IPS-18a (cell line): ENCODE results near the gene NAPB.
A peak's percentile ranks its signal among the peaks of the same experiment; 100 is the strongest.

Source experiments
- H3K27ac ChIP-seq: one replicate; pipeline ENCODE4 v1.5.1; 2013; ENCODE audit warnings: low read length
- H3K27me3 ChIP-seq: one replicate; pipeline ENCODE4 v1.6.1; 2013; ENCODE audit warnings: mild to moderate bottlenecking, low read length; ENCODE audit not compliant: control insufficient read depth, insufficient read depth
- H3K36me3 ChIP-seq: one replicate; pipeline ENCODE4 v1.6.1; 2013; ENCODE audit warnings: low read depth, low read length; ENCODE audit not compliant: control insufficient read depth
- H3K4me1 ChIP-seq: one replicate; pipeline ENCODE4 v1.6.1; 2013; ENCODE audit warnings: low read depth, low read length; ENCODE audit not compliant: control insufficient read depth
- H3K4me3 ChIP-seq: one replicate; pipeline ENCODE4 v1.5.1; 2013; ENCODE audit warnings: low read length
- H3K9ac ChIP-seq: one replicate; pipeline ENCODE4 v1.6.1; 2013; ENCODE audit warnings: mild to moderate bottlenecking, low read length, moderate library complexity
- H3K9me3 ChIP-seq: one replicate; pipeline ENCODE4 v1.6.1; 2013; ENCODE audit warnings: low read depth, low read length; ENCODE audit not compliant: control insufficient read depth

Gene NAPB

GRCh38 chr20:23436681-23437080 lies 15.4 kb upstream of the NAPB start:
- H3K36me3 ChIP-seq: no peaks in the 10 kb centered on the region
- no peaks in the 10 kb centered on the region for H3K4me1 ChIP-seq
- no peak overlapping the region for H3K27ac ChIP-seq
- H3K27me3 ChIP-seq: no peaks in the 10 kb centered on the region
- no peak overlapping the region for H3K4me3 ChIP-seq
- no peak overlapping the region for H3K9ac ChIP-seq
- H3K9me3 ChIP-seq: no peaks in the 10 kb centered on the region

GRCh38 chr20:23435626-23436539 lies 14.6 kb upstream of the NAPB start:
- H3K9ac ChIP-seq: no peak overlapping the region

GRCh38 chr20:23434521-23435313 lies 13.4 kb upstream of the NAPB start:
- Histone ChIP-seq H3K36me3 (no peaks in the 10 kb centered on the region), H3K27me3 (no peaks in the 10 kb centered on the region), H3K27ac (no peak overlapping the region), H3K4me3 (no peak overlapping the region), H3K9me3 (no peaks in the 10 kb centered on the region), H3K9ac (no peak overlapping the region), H3K4me1 (no peaks in the 10 kb centered on the region)

More at GRCh38 chr20:23435626-23436539, 14.6 kb upstream of the NAPB start:
- H3K9me3 ChIP-seq: no peaks in the 10 kb centered on the region
- H3K4me1 ChIP-seq: no peaks in the 10 kb centered on the region
- H3K27me3 ChIP-seq: no peaks in the 10 kb centered on the region
- no peaks in the 10 kb centered on the region for H3K36me3 ChIP-seq
- H3K27ac ChIP-seq: no peak overlapping the region
- H3K4me3 ChIP-seq: no peak overlapping the region

- Histone ChIP-seq H3K4me3 (no peak overlapping the region), H3K27ac (no peak overlapping the region), H3K9ac (no peak overlapping the region)
Measured at GRCh38 chr20:23433628-23434027, 12.3 kb upstream of the NAPB start.

GRCh38 chr20:23425129-23425528 lies 3.8 kb upstream of the NAPB start:
- Histone ChIP-seq H3K9me3 (no peaks in the 10 kb centered on the region), H3K4me3 (no peak overlapping the region), H3K36me3 (no peaks in the 10 kb centered on the region), H3K27me3 (no peaks in the 10 kb centered on the region), H3K4me1 (peaks cover 5% of the 10 kb centered on the region), H3K27ac (no peak overlapping the region), H3K9ac (no peak overlapping the region)

More at GRCh38 chr20:23433628-23434027, 12.3 kb upstream of the NAPB start:
- H3K4me1 ChIP-seq: no peaks in the 10 kb centered on the region
- H3K9me3 ChIP-seq: no peaks in the 10 kb centered on the region
- no peaks in the 10 kb centered on the region for H3K27me3 ChIP-seq
- no peaks in the 10 kb centered on the region for H3K36me3 ChIP-seq

- Histone ChIP-seq H3K36me3 (no peaks in the 10 kb centered on the region), H3K9me3 (no peaks in the 10 kb centered on the region), H3K9ac (peak overlapping the region; percentile 72), H3K27ac (no peak overlapping the region), H3K4me1 (peaks cover 12% of the 10 kb centered on the region), H3K27me3 (no peaks in the 10 kb centered on the region), H3K4me3 (peak overlapping the region; percentile 85)
Measured at GRCh38 chr20:23419995-23420901, 1.0 kb downstream of the NAPB start.

GRCh38 chr20:23419657-23419994 lies 1.7 kb downstream of the NAPB start:
- H3K9ac ChIP-seq: peak overlapping the region; percentile 72

GRCh38 chr20:23417861-23418260 lies 3.4 kb downstream of the NAPB start:
- no peak overlapping the region for H3K4me3 ChIP-seq
- no peak overlapping the region for H3K27ac ChIP-seq
- no peaks in the 10 kb centered on the region for H3K36me3 ChIP-seq
- H3K9ac ChIP-seq: no peak overlapping the region
- no peaks in the 10 kb centered on the region for H3K9me3 ChIP-seq
- H3K4me1 ChIP-seq: peaks cover 12% of the 10 kb centered on the region
- no peaks in the 10 kb centered on the region for H3K27me3 ChIP-seq

More at GRCh38 chr20:23419657-23419994, 1.7 kb downstream of the NAPB start:
- Histone ChIP-seq H3K4me3 (peak overlapping the region; percentile 85), H3K27ac (no peak overlapping the region), H3K4me1 (peaks cover 12% of the 10 kb centered on the region), H3K9me3 (no peaks in the 10 kb centered on the region), H3K27me3 (no peaks in the 10 kb centered on the region), H3K36me3 (no peaks in the 10 kb centered on the region)

GRCh38 chr20:23415959-23416583 lies 5.2 kb downstream of the NAPB start:
- H3K9me3 ChIP-seq: no peaks in the 10 kb centered on the region

GRCh38 chr20:23415555-23415954 lies 5.7 kb downstream of the NAPB start:
- Histone ChIP-seq H3K36me3 (no peaks in the 10 kb centered on the region), H3K4me1 (peaks cover 7% of the 10 kb centered on the region), H3K9ac (no peak overlapping the region), H3K9me3 (no peaks in the 10 kb centered on the region), H3K4me3 (no peak overlapping the region), H3K27ac (no peak overlapping the region), H3K27me3 (no peaks in the 10 kb centered on the region)

More at GRCh38 chr20:23415959-23416583, 5.2 kb downstream of the NAPB start:
- H3K4me3 ChIP-seq: no peak overlapping the region
- H3K27me3 ChIP-seq: no peaks in the 10 kb centered on the region
- no peak overlapping the region for H3K27ac ChIP-seq
- no peaks in the 10 kb centered on the region for H3K36me3 ChIP-seq
- peaks cover 7% of the 10 kb centered on the region for H3K4me1 ChIP-seq
- no peak overlapping the region for H3K9ac ChIP-seq
